ENCODE measurements around the gene GSK3A. TPM values are rescaled to one million over a fixed set of nuclear protein-coding genes. Genes with fewer than 3 reads are reported as not detected.

GSK3A gene
- total and polyA plus RNA-seq, 9 of the 15 experiments (the other 6 are each of a cell fraction or from before 2014, with no cell fraction given): 0.62 to 90.7 (median 33.3) TPM

- TF ChIP-seq ETS1 (conservative IDR thresholded peaks at IDR 0.05; ENCODE audit: control insufficient read depth, low read depth, low read length): peak; percentile 83; the same call in 1 of the 2 replicates
- no peak for TF ChIP-seq MYBL2 (IDR thresholded peaks at IDR 0.05; ENCODE audit: low read depth)
- TF ChIP-seq MYBL2 (CRISPR knock-in tag; IDR thresholded peaks at IDR 0.05; ENCODE audit: borderline replicate concordance): no peak
- no peak for TF ChIP-seq ARID1B (IDR thresholded peaks at IDR 0.05)
- TF ChIP-seq TAL1 (IDR thresholded peaks at IDR 0.05): no peak
- TF ChIP-seq PML (IDR thresholded peaks at IDR 0.05; ENCODE audit: low read length): no peak; the same call in 1 of the 2 replicates
- no peak for TF ChIP-seq RB1 (IDR thresholded peaks at IDR 0.05; ENCODE audit: low read depth)
- TF ChIP-seq THAP12 (CRISPR knock-in tag; IDR thresholded peaks at IDR 0.05): peak; percentile 70; the same call in 1 of the 2 replicates
- TF ChIP-seq ZNF785 (CRISPR knock-in tag; IDR thresholded peaks at IDR 0.05): no peak
- peak; percentile 34 to 89 (median 85) for TF ChIP-seq YY1 (IDR thresholded peaks at IDR 0.05; ENCODE audit: borderline replicate concordance in 1 of 3, control insufficient read depth in 1 of 3, extremely low read depth in 1 of 3, insufficient read depth in 3 of 3, insufficient read length in 1 of 3, insufficient replicate concordance in 2 of 3, low read depth in 1 of 3, low read length in 2 of 3)
- TF ChIP-seq CREBBP (IDR thresholded peaks at IDR 0.05; ENCODE audit: low read depth, low read length): no peak
- TF ChIP-seq PRMT5 (CRISPR knock-in tag; IDR thresholded peaks at IDR 0.05): no peak
- no peak for TF ChIP-seq ATF6 (CRISPR knock-in tag; IDR thresholded peaks at IDR 0.05)
- TF ChIP-seq ZNF561 (CRISPR knock-in tag; conservative IDR thresholded peaks at IDR 0.05): no peak
- TF ChIP-seq RBM39 (optimal IDR thresholded peaks at IDR 0.05; ENCODE audit: low read depth, low read length): no peak
- peak; percentile 100 for TF ChIP-seq MBD2 (IDR thresholded peaks at IDR 0.05; ENCODE audit: borderline replicate concordance, low read depth)
Observed at GRCh38 chr19:42268704-42269477, 26.5 kb upstream of the GSK3A start, which contains the start of gene CIC (continued).
